Forelimb muscle (tissue), 1 donor: Measurements from ENCODE around the gene RYR1. TPM values are rescaled to one million over a fixed set of nuclear protein-coding genes. Genes with fewer than 3 reads are reported as not detected.
"Not testable (repeated sequence)": the region's sequence is repeated elsewhere in the genome, so short reads cannot be mapped to it uniquely, and the experiment has no call there.

Source experiments
- DNase-seq: peaks from one replicate; pipeline ENCODE4 v3.0.0-alpha.2; 2013; ENCODE audit warnings: low read depth
- polyA plus RNA-seq: library from polyadenylated mRNA; unstranded; fragments of 120-200 nt; gene quantifications from one replicate; pipeline ENCODE4 v1.2.1, GENCODE V29; 2013; ENCODE audit not compliant: insufficient read length

RYR1 gene
- polyA plus RNA-seq, 1 donor: 572 TPM

DNA sequence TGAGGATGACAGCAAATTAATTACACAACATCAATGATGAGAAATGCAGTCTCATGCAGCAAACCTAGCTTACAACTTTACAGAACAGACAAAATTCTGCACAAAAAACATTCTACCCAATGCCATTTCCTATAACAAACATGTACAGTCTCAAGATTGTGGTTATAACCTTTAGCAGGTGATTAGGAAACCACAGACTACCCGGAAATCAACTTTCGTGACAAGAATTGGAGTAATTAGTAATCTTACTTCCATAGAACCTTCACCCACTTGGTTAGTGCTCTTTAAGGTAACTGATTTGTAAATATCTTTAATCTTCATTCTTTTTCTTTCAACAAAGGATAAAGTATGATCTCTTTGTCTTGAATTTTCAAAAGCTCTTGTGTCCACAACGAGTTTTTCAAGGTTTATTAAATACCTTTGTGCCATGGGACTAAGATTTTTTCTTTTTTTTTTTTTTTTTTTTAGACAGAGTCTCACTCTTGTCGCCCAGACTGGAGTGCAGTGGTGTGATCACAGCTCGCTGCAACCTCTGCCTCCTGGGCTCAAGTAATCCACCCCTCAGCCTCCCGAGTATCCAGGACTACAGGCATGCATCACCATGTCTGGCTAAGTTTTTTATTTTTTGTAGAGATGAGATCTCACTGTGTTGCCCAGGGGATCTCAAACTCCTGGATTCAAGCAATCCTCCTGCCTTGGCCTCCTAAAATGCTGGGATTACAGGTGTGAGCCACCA, 105.5 kb downstream of the RYR1 start:
- DNase-seq: no peak

DNA sequence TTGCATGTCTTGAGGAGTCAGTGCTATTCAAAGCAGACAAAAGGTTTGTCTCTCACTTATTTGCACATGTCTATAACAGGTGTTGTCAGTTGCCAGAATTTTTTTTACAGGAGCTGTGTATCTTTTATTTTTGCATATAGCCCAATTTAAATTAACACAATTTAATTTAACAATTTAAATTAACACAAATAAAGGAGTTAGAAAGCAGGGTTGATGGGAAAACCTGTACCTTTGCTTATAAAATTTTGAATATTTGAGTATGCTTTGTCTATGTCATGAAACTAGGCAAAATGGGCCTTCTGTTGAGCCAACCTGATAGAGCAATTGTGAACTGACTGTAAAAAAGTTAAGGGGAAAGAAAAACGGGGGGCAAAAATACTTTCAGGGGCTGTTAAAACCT, 106.3 kb downstream of the RYR1 start:
- no peak for DNase-seq

DNA sequence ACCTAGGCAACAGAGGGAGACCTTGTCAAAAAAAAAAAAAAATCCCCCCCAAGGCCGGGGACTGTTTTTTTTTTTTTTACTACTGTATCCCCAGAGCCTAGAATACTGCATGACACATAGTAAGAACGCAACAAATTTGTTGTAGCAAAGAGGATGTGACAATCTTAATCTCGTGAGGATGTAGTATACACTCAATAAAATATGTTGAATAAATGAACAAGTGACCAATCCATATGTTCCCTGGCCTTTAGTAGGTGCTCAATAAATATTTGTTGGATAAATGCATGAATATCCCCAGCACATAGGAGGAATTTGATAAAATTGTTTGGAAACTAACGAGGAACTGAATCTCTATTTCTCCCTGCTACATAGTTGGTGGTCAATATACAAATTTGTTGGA, 108.5 kb downstream of the RYR1 start:
- DNase-seq: no peak

DNA sequence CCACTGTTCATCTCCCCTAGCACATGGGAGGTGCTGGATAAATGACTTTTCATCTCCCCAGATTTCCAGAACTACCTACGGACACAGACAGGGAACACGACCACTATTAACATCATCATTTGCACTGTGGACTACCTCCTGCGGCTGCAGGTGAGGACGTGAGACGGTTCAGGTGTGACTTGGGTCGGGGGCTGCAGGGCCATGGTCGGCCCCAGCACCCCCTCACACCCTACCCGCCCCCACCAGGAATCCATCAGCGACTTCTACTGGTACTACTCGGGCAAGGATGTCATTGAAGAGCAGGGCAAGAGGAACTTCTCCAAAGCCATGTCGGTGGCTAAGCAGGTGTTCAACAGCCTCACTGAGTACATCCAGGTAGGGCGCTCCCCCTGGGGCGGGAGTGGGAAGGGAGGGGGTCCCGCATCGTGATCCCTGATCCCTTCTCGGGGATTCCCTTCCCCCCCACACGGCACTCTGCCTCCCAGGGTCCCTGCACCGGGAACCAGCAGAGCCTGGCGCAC, 109.9 kb downstream of the RYR1 start:
- no peak for DNase-seq

DNA sequence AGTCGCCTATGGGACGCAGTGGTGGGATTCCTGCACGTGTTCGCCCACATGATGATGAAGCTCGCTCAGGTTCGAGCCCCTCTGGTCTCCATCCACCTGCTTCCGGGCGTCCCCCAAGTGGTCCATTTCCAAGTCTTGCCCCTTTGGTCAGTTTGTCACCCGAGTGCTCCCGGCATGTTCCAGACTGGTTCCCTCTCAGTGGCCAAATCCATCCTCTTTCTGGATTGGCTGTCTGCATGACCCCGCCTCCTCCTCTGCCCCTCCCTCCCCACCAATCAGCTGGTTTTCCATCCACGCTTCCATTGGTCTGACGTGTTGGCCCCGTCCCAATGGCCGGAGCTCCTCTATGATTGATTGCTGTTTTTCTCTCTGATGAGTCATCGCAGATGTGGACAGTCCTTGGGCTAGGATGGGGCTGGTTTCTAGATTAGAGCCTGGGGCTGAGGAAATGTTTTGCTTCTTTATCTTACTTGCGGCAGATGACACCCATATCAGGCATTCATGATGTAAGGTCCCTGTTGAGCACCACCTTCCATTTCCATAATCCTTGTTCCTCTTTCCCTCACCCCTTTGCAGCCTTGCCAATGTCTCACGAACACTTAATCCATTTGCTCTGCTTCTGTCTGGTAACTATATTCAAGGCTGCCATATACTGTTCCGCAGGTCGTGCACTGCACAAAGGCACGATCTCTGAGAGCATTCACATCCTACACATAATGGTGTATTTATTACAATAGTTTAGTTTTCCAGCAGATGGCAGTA, 110.5 kb downstream of the RYR1 start:
- DNase-seq: peak; percentile 35

DNA sequence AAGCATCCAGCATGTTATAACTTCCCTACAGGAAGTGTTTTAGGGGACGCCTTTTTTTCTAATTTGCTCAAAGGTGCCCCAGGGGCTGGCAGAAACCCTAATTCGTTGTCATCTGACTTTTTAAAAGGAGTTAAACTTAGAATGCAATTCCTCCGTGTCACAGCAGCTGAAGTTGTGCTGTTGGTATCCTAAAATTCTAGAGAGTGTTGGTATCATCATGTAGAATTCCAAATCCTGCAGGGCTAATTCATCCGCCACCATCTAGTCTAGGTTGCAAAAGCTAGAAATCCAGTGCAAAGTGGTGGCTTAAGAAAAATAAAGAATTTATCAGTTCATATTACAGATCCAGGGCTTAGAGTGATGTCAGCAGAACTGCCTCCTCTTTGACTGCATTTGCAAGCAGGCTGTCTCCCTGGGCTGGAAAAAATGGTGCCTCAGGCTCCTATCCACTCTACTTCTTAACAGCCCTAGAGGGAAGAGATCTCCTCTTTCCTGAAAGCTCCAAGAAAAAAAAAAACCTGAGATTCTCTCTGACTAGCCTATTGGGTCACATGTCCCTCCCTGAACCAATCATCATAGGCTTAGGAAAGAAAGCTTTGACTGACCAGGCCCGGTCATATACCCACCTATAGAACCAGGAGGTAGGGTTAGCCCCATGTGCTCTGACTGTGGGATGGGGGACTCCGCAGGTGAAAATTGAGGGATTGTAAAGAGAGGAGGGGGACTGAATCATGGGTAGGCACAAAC, 111.3 kb downstream of the RYR1 start:
- no peak for DNase-seq

DNA sequence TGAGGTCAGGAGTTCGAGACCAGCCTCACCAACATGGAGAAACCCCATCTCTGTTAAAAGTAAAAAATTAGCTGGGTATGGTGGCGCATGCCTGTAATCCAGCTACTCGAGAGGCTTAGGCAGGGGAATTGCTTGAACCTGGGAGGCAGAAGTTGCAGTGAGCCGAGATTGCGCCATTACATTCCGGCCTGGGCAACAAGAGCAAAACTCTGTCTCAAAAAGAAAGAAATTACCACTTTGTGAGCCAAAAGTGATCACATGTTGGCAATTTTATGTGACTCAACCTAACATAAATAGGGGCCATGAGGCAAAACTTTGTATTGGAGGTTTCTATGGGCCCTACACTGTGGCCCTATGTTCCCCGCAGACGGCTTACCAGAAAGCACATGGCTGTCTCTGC, 112.1 kb downstream of the RYR1 start:
- DNase-seq: no peak

DNA sequence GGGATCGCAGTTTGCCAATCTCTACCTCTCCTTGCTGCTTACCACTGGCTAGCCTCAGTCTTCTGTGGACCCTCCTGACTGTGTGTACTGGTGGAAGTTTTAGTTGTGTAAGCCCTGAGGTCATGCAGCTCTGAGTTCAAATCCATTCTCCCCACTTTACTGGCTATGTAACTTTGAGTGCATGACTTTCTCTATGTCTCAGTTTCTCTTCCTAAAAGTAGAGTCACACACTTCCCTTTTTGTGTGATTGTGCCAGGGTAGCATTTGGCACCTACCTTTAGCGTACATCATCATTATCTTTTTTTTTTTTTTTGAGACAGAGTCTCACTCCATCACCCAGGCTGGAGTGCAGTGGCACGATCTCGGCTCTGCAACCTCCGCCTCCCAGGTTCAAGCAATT, 113.9 kb downstream of the RYR1 start:
- DNase-seq: no peak

DNA sequence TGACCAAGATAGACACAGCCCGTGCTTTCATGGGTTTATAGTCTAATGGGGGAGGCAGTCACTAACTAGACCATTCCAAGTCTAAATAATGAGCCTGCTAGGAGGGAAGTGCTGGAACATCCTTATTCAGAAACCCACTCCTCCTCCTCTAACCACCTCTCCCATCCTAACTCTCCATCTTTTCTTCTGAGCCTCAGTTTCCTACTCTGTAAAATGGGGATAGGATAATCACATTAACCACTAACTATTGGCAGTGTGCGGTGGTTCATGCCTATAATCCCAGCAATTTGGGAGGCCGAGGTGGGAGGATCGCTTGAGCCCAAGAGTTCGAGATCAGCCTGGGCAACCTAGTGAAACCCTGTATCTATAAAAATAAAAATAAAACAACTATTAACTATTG, 115.6 kb downstream of the RYR1 start:
- DNase-seq: no peak

DNA sequence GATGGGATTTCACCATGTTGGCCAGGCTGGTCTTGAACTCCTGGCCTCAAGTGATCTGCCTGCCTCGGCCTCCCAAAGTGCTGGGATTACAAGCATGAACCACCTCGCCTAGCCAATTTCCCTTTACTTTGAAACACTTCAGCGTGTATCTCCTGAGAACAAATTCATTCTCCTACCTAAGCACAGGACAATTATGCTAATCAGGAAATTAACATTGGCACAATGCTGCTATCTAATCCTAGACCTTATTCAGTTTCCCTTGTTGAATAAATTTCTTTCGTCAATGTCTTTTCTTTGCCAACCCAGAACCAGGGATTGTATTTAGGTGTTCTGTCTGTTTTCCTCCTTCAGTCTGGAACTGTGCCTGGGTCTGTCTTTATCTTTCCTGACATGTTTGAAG, 116.5 kb downstream of the RYR1 start:
- no peak for DNase-seq

DNA sequence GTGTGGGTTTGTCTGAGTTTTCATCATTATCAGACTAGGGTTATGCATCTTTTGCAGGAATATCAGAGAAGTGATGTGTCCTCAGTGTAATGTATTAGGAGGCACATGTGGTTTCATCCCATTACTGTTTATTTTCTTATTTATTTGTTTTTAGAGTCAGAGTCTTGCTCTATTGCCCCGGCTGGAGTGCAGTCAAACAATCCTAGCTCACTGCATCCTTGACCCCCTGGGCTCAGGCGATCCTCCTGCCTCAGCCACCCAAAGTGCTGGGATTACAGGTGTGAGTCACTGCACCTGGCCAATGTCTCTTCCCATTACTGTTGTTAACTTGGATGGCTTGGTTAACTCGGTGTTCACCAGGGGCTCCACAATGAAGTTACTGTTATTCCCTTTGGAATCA, 116.9 kb downstream of the RYR1 start:
- DNase-seq: no peak

DNA sequence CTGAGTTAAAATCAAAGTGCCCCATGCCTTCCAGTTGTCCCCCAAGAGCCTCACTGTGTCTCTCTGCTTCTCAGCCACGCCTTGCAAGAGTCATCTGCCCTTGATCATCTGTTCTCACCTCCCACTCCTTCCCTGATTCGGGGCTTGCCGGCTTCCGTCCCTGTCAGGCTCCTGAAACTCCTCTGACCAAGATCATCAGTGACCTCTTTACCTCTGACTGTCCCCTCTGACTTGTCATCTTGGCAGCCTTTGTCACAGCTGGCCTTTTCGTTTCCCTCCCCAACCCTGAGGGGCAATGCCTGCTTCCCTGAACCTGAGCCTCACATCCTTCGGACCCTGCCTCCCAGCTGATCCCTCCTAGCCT, 117.9 kb downstream of the RYR1 start:
- no peak for DNase-seq

DNA sequence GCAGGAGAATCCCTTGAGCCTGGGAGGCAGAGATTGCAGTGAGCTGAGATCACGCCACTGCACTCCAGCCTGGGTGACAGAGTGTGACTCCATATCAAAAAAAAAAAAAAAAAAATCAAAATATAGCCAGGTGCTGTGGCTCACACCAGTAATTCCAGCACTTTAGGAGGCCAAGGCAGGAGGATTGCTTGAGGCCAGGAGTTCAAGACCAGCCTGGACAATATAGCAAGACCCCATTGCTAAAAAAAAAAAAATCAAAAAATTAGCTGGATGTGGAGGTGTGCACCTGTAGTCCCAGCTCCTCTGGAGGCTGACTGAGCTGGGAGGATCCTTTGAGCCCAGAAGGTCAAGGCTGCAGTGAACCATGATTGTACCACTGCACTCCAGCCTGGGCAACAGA, 119.7 kb downstream of the RYR1 start:
- not testable (repeated sequence) for DNase-seq

DNA sequence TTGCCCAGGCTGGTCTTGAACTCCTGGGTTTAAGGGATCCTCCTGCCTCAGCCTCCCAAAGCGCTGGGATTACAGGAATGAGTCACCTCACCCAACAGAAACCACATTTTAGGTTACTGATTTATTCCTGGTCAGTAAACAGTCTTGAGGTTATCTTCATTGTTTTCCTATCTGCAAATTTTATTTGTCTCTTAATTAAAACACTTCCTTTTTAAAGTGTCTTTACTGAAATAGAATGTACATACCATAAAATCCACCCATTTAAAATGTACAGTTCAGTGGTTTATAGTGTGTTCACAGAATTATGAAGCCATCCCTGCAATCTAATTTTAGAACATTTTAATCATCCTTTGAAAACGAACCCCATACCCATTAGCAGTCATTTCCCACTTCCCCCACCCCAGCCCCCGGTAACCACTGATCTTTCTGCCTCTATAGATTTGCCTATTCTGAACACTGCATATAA, 121.2 kb downstream of the RYR1 start:
- no peak for DNase-seq

DNA sequence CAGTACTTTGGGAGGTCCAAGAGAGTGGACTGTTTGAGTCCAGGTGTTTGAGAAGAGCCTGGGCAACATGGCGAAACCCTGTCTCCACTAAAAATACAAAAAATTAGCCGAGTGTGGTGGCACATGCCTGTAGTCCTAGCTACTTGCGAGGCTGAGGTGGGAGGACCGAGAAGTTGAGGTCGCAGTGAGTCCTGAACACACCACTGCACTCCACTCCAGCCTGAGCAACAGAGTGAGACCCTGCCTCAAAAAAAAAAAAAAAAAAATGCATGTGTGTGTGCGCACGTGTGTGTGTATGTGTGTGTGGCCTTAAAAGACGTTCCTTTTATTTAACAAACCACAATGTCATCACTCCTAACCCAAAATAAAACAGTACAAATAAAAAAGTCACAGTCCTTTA, 121.7 kb downstream of the RYR1 start:
- DNase-seq: no peak

DNA sequence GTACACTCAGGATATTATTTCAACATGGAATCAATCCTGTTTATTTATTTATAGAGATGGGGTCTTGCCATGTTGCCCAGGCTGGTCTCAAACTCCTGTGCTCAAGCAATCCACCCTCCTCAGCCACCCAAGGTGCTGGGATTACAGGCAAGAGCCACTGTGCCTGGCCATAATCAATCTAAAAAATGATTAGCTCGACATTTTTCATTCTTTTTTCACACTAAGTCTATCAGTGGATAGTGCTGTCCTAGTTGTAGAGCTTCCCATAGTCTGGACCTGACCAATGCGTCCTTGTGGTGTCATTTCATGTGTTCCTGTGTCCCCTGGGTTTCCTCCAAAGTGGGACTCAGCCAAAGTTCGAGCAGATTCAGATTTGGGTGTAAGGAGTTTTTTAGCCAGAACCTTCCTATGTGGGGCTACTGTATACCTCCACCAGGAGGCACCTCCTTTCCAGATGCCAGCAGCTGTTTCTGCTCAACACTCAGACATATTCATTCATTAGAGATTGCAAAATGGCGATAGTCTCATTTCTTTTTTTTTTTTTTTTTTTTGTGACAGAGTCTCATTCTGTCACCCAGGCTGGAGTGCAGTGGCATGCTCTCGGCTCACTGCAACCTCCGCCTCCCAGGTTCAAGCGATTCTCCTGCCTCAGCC, 123.2 kb downstream of the RYR1 start:
- DNase-seq: no peak

DNA sequence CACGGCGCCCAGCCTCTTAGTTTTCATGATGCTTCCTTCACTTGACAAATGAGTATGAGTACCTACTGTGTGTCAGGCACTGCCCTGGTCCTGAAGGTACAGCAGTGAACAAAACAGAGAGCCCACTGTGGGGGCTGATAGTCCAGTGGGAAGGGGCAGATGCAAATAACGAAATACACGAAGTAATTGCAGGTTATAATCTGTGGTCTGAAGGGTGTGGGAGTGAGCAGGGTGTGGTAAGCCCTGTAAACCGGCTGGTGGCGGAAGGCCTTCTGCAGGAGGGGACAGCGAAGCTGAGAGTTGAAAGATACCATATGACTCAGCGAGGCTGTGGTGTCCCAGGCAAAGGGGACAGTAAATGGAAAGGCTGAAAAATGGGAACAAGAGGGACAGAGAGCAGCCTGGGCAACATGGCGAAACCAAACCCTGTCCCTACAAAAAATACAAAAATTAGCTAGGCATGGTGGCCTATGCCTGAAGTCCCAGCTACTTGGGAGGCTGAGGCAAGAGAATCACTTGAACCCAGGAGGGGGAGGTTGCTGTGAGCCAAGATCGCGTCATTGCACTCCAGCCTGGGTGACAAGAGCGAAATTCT, 123.8 kb downstream of the RYR1 start:
- DNase-seq: no peak

DNA sequence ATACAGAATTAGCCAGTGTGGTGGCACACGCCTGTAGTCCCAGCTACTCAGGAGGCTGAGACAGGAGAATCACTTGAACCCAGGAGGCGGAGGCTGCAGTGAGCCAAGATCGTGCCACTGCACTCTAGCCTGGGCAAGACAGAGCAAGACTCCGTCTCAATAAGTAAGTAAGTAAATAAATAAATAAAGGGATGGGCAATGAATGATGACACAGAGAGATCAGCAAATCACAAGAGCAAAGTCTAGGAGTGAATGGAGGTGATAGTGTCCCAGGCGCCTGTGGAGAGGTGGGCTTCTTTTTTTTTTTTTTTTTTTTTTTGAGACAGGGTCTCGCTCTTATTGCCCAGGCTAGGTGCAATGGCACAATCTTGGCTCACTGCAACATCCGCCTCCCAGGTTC, 125.4 kb downstream of the RYR1 start:
- DNase-seq: not testable (repeated sequence)

DNA sequence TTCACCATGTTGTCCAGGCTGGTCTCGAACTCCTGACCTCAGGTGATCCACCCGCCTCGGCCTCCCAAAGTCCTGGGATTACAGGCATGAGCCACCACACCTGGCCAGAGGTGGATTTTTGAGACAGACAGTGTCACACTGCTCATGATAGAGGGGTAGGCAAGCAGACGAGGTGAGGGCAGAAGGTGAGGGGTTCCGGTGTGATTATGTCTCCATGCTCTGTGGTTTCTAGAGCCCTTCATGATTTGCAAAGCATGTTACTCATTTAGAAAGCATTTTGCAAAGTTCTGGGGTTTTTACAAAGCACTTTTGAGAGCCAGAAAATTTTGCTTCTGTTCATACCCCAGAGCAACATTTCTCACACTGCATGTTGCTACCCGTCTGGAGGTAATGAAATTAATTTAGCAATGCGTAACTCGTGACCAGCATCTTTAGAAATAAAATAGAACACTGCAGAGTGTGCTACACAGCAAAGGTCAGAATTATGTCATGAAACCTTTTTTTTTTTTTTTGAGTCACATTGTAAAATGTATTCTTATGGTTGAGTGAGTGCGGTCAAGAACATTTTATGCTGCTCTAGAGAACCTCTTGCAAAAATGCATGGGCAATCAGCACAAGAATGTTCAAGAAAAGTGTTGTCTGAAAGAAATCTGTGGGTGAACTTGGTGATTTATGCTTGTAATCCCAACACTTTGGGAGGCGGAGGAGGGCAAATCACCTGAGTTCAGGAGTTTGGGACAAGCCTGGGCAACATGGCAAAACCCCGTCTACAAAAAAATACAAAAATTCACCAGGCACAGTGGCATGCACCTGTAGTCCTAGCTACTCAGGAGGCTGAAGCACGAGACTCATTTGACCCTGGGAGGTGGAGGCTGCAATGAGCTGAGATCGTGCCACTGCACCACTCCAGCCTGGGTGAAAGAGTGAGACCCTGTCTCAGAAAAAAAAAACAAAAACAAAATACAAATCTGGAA, 126.2 kb downstream of the RYR1 start:
- no peak for DNase-seq

DNA sequence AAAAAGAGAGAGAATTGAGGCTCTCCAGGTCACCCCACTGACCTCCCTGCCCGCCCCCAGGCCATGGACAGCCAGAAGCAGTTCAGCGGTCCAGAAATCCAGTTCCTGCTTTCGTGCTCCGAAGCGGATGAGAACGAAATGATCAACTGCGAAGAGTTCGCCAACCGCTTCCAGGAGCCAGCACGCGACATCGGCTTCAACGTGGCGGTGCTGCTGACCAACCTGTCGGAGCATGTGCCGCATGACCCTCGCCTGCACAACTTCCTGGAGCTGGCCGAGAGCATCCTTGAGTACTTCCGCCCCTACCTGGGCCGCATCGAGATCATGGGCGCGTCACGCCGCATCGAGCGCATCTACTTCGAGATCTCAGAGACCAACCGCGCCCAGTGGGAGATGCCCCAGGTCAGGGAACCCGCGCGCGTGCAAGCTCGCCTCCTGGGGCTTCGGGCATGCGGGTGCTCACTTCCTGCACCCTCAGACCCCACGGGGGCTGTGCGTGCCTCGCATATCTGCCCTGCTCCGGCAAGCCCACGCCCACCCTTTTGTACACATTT, 127.6 kb downstream of the RYR1 start:
- no peak for DNase-seq
